Loucy (cell line): ENCODE results near the gene NMT1.

Experiments used
- H2AFZ ChIP-seq: fragments of 200-600 bp; sonication (generic); 2 replicates; pipeline ENCODE4 v1.6.0; 2016; ENCODE audit warnings: antibody characterized with exemption, mild to moderate bottlenecking, low read length, moderate library complexity
- H3F3A ChIP-seq: fragments of 200-600 bp; 2 replicates; pipeline ENCODE4 v1.6.0; 2016; ENCODE audit warnings: antibody characterized with exemption, low read depth, mild to moderate bottlenecking
- H3K27me3 ChIP-seq: fragments of 200-600 bp; sonication (generic); 2 replicates; pipeline ENCODE4 v1.6.1; 2014; ENCODE audit warnings: low read length, mild to moderate bottlenecking; ENCODE audit not compliant: insufficient read depth, poor library complexity, severe bottlenecking
- H3K36me3 ChIP-seq: fragments of 200-600 bp; sonication (generic); 2 replicates; pipeline ENCODE4 v1.6.1; 2016; ENCODE audit warnings: low read length; ENCODE audit not compliant: insufficient read depth
- H3K4me1 ChIP-seq: fragments of 200-600 bp; sonication (generic); 2 replicates; pipeline ENCODE4 v1.5.1; 2014; ENCODE audit warnings: low read length, mild to moderate bottlenecking; ENCODE audit not compliant: insufficient read depth, poor library complexity, severe bottlenecking
- H3K4me2 ChIP-seq: fragments of 200-600 bp; sonication (generic); 2 replicates; pipeline ENCODE4 v1.6.0; 2014; ENCODE audit warnings: antibody characterized with exemption, low read length, low read depth, mild to moderate bottlenecking; ENCODE audit not compliant: poor library complexity, severe bottlenecking
- H3K4me3 ChIP-seq: fragments of 200-600 bp; sonication (generic); 2 replicates; pipeline ENCODE4 v1.5.1; 2014; ENCODE audit warnings: low read length, mild to moderate bottlenecking, mixed read lengths; ENCODE audit not compliant: poor library complexity, severe bottlenecking
- H3K79me2 ChIP-seq: fragments of 200-600 bp; sonication (generic); 2 replicates; pipeline ENCODE4 v1.6.1; 2014; ENCODE audit warnings: low read length; ENCODE audit not compliant: insufficient read depth
- H3K9ac ChIP-seq: fragments of 200-600 bp; sonication (generic); 2 replicates; pipeline ENCODE4 v1.6.0; 2014; ENCODE audit warnings: mild to moderate bottlenecking, low read depth, low read length, moderate library complexity; ENCODE audit not compliant: poor library complexity, severe bottlenecking
- H3K9me2 ChIP-seq: fragments of 200-600 bp; sonication (generic); replicated peaks from 2 replicates; pipeline ENCODE4 v1.6.1; 2016; ENCODE audit warnings: low read depth, low read length, mixed read lengths
- H3K9me3 ChIP-seq: fragments of 200-600 bp; sonication (generic); 2 replicates; pipeline ENCODE4 v1.6.1; 2014; ENCODE audit warnings: mild to moderate bottlenecking, antibody characterized with exemption, low read length, low read depth; ENCODE audit not compliant: insufficient read depth
- H4K20me1 ChIP-seq: fragments of 200-600 bp; sonication (generic); 2 replicates; pipeline ENCODE4 v1.6.0; 2014; ENCODE audit warnings: antibody characterized with exemption, low read length, mild to moderate bottlenecking; ENCODE audit not compliant: insufficient read depth, poor library complexity, severe bottlenecking
- CTCF ChIP-seq: fragments of 200-600 bp; sonication (generic); conservative IDR thresholded peaks from 2 replicates; pipeline ENCODE4 v1.5.1; 2014; ENCODE audit warnings: mild to moderate bottlenecking, antibody characterized with exemption, low read length
- EZH2phosphoT487 ChIP-seq: fragments of 200-600 bp; IDR thresholded peaks from 2 replicates; pipeline ENCODE4 v1.6.1; 2018; ENCODE audit warnings: antibody characterized with exemption, mild to moderate bottlenecking, moderate library complexity, borderline replicate concordance

The NMT1 gene

GRCh38 chr17:45081047-45081703 is 20.1 kb downstream of the NMT1 start:
- Histone ChIP-seq H4K20me1 (peaks cover 12% of the 10 kb centered on the region), H3K79me2 (peaks cover 17% of the 10 kb centered on the region; the same call in 1 of the 2 replicates)

GRCh38 chr17:45086391-45086790 is 25.3 kb downstream of the NMT1 start:
- Histone ChIP-seq H3K9me2 (no peaks in the 10 kb centered on the region), H3F3A (no peaks in the 10 kb centered on the region), H3K9ac (no peak overlapping the region), H3K4me1 (no peaks in the 10 kb centered on the region), H2AFZ (no peak overlapping the region), H3K79me2 (no peaks in the 10 kb centered on the region), H3K9me3 (no peaks in the 10 kb centered on the region), H3K27me3 (no peaks in the 10 kb centered on the region), H4K20me1 (peaks cover 2% of the 10 kb centered on the region), H3K36me3 (peaks cover 82% of the 10 kb centered on the region; the same call in 1 of the 2 replicates), H3K4me3 (no peak overlapping the region), H3K4me2 (no peak overlapping the region)
- TF ChIP-seq CTCF (no peak), EZH2phosphoT487 (no peak)

More at GRCh38 chr17:45081047-45081703, 20.1 kb downstream of the NMT1 start:
- TF ChIP-seq CTCF (no peak), EZH2phosphoT487 (no peak)
- Histone ChIP-seq H3K27me3 (no peaks in the 10 kb centered on the region), H3K4me2 (no peak overlapping the region), H3K9me2 (no peaks in the 10 kb centered on the region), H3F3A (no peaks in the 10 kb centered on the region), H3K4me1 (peaks cover 11% of the 10 kb centered on the region), H2AFZ (no peak overlapping the region), H3K36me3 (peaks cover 50% of the 10 kb centered on the region; the same call in 1 of the 2 replicates), H3K4me3 (no peak overlapping the region), H3K9me3 (no peaks in the 10 kb centered on the region), H3K9ac (no peak overlapping the region)

- Histone ChIP-seq H3K9me3 (no peaks in the 10 kb centered on the region), H4K20me1 (no peaks in the 10 kb centered on the region), H3K79me2 (no peaks in the 10 kb centered on the region), H3K4me1 (no peaks in the 10 kb centered on the region), H3K9ac (no peak overlapping the region), H3F3A (no peaks in the 10 kb centered on the region), H2AFZ (no peak overlapping the region), H3K4me3 (no peak overlapping the region), H3K4me2 (no peak overlapping the region), H3K27me3 (no peaks in the 10 kb centered on the region), H3K36me3 (peaks cover 80% of the 10 kb centered on the region; the same call in 1 of the 2 replicates), H3K9me2 (no peaks in the 10 kb centered on the region)
- no peak for TF ChIP-seq EZH2phosphoT487
- no peak for TF ChIP-seq CTCF
These were observed 25.9 kb downstream of the NMT1 start for GRCh38 chr17:45086865-45087503.
